Colon (tissue), 2 donors: ENCODE data around the gene SUSD2.
A peak's percentile ranks its signal among the peaks of the same experiment; 100 is the strongest.
"Not testable (repeated sequence)": the region's sequence is repeated elsewhere in the genome, so short reads cannot be mapped to it uniquely, and the experiment has no call there.

Experiments used
- FAIRE-seq: peaks from 2 replicates; lab custom pipeline; 2012; peaks lifted over from hg19 to GRCh38; lab: Jason Lieb, UNC
- donor health status: control.
- donor health status: control.

The SUSD2 gene, protein sequence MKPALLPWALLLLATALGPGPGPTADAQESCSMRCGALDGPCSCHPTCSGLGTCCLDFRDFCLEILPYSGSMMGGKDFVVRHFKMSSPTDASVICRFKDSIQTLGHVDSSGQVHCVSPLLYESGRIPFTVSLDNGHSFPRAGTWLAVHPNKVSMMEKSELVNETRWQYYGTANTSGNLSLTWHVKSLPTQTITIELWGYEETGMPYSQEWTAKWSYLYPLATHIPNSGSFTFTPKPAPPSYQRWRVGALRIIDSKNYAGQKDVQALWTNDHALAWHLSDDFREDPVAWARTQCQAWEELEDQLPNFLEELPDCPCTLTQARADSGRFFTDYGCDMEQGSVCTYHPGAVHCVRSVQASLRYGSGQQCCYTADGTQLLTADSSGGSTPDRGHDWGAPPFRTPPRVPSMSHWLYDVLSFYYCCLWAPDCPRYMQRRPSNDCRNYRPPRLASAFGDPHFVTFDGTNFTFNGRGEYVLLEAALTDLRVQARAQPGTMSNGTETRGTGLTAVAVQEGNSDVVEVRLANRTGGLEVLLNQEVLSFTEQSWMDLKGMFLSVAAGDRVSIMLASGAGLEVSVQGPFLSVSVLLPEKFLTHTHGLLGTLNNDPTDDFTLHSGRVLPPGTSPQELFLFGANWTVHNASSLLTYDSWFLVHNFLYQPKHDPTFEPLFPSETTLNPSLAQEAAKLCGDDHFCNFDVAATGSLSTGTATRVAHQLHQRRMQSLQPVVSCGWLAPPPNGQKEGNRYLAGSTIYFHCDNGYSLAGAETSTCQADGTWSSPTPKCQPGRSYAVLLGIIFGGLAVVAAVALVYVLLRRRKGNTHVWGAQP

GRCh38 chr22:24181088-24181995 lies at the start of gene SUSD2:
Gene SUSD2, plus strand, starts transcription at chr22:24181487. Its CDS starts 33 bp downstream, at chr22:24181520.
- no peak for FAIRE-seq

- no peak for FAIRE-seq
Measured at GRCh38 chr22:24133187-24133965, 47.9 kb upstream of the SUSD2 start.

- FAIRE-seq = no peak
Measured at GRCh38 chr22:24134090-24134846, 47.0 kb upstream of the SUSD2 start.

DNA sequence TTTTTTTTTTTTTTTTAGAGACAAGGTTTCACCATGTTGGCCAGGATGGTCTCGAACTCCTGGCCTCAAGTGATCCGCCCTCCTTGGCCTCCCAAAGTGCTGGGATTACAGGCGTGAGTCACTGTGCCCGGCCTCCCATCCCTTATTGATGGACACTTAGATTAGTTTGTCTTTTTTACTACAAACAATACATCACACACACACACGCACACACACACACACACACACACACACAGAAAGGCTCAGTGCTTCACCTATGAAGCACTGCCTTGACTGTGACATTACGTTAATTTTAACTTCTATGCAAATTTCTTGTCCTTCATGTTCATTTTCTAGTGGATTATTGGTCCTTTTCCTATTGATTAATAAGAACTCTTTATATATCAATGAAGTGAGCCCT lies 44.8 kb upstream of the SUSD2 start:
- not testable (repeated sequence) for FAIRE-seq

GRCh38 chr22:24137595-24137994 lies 43.7 kb upstream of the SUSD2 start:
- no peak for FAIRE-seq

- FAIRE-seq = no peak
Measured at GRCh38 chr22:24138649-24139420, 42.5 kb upstream of the SUSD2 start.

- FAIRE-seq = no peak
Measured at GRCh38 chr22:24140357-24140756, 40.9 kb upstream of the SUSD2 start.

- FAIRE-seq = no peak
Measured at GRCh38 chr22:24141586-24141985, 39.7 kb upstream of the SUSD2 start.

DNA sequence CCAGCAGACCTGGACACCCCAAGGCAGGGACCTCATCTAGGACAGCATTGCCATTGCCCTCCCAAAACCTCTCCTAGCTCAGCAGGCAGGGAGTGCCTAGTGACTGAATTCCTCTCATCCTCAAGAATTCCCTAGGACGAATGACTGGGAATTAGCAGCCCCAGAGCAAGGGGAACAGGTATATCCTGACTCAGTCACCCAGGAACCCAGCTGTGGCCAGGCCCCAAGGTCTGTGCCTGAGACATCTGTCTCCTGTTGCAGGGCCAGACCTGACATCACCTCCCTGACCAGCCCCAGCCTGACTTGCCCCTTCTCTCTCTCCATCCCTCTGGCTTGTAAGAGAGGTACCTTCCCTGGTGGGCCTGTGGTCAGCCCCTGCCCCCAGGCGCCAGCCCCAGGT lies 39.0 kb upstream of the SUSD2 start:
- no peak for FAIRE-seq

DNA sequence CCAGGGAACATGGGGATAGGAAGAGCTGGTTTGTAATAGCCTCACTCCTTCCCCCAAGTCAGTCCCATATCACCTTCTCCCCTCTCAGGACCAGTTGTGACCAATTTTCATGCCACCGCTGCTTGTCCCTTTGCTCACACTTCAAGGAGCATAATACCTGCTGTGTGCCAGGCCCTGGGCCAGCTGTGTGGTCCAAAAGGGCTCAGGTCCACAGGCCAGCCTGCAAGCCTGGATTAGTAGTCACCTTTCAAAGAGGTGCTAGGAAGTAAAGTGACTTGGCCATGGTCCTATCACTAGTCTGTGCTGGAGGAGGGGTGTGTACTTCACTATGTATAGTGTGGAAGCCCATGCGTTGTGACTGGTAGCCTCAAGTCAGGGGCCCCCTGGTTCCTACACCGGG lies 38.5 kb upstream of the SUSD2 start:
- FAIRE-seq = no peak

DNA sequence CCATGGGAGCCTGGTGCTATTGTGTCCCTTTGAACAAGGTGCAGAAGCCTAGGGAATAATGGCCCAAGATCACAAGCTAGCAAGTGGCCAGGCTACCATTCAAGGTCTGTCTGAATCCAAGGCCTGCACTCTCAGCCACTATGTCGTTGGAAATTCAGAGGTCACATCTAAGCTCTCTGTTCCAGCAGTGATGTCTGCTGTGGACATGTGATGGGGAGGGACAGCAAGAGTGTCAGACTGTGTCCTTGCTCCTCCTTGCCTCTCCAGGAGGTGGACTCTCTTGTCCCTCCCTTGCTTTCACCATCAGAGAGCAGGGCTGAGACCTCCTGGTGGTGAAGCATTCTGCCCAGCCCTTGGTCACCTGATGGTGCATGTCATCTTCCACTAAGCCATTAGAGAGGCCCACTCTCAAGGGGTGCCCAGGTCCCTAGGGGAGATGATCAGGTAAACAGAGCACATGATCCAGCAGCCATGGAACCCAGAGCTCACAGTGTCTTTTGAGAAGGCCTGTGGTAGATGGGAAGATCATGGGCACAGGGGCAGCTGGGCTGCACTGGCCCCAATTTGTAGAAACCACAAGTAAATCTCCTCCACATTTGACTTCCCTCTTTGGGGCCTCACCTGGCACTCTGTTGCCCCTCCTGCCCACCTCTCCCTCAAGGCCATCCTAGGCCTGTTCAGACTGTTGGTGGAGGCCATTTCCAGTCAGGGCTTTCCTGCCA lies 37.1 kb upstream of the SUSD2 start:
- no peak for FAIRE-seq

- FAIRE-seq = no peak
Measured at GRCh38 chr22:24144778-24145085, 36.6 kb upstream of the SUSD2 start.

- FAIRE-seq = no peak
Measured at GRCh38 chr22:24145446-24146193, 35.7 kb upstream of the SUSD2 start.

DNA sequence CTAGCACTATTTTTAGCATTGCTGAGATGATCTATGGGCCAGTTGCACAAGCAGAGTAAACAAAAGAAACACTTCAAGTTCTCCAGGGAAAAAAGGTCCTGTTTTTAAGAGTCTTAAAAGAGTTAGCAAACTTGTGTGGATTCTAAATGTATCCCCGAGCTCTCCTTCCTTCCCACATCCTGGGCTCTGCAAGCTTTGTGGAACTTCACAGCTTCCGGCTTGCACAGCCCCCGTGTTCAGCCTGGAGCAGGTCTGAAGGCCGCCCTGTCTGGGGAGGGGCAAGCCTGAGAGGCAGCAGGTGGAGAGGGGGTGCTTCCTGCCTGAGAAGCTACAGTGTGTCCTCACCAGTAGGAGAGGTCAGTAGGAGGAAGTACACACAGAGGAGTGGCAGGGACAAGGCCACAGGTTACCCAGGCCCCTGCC lies 35.1 kb upstream of the SUSD2 start:
- peak; percentile 43 for FAIRE-seq

GRCh38 chr22:24146791-24147353 lies 34.4 kb upstream of the SUSD2 start:
- FAIRE-seq = no peak

- FAIRE-seq = no peak
Measured at GRCh38 chr22:24147666-24148065, 33.6 kb upstream of the SUSD2 start.

- FAIRE-seq = no peak
Measured at GRCh38 chr22:24148266-24149197, 32.8 kb upstream of the SUSD2 start.
